GM18499 (cell line): ENCODE results near the gene IL34.
"Not testable (repeated sequence)": the region's sequence is repeated elsewhere in the genome, so short reads cannot be mapped to it uniquely, and the experiment has no call there.

Source experiments
- ATAC-seq: cut with Tn5 transposase; IDR thresholded peaks from one replicate; pipeline ENCODE4 v1.9.1; 2021; ENCODE audit warnings: moderate number of reproducible peaks; ENCODE audit not compliant: insufficient read depth, unreplicated experiment

IL34 gene

GRCh38 chr16:70630960-70631745 lies 15.2 kb upstream of the IL34 start:
- no peak for ATAC-seq

GRCh38 chr16:70632273-70632672 lies 14.1 kb upstream of the IL34 start:
- no peak for ATAC-seq

GRCh38 chr16:70633617-70634016 lies 12.7 kb upstream of the IL34 start:
- ATAC-seq, result not testable (repeated sequence)

- no peak for ATAC-seq
Observed at GRCh38 chr16:70634861-70635260, 11.5 kb upstream of the IL34 start.

- no peak for ATAC-seq
Observed at GRCh38 chr16:70635336-70636016, 10.9 kb upstream of the IL34 start.

- ATAC-seq, result no peak
Observed at GRCh38 chr16:70638814-70639792, 7.3 kb upstream of the IL34 start.

GRCh38 chr16:70642633-70643032 lies 3.7 kb upstream of the IL34 start:
- ATAC-seq, result no peak

- ATAC-seq, result not testable (repeated sequence)
Observed at GRCh38 chr16:70643264-70643663, 3.1 kb upstream of the IL34 start.

GRCh38 chr16:70644763-70645597 lies 1.4 kb upstream of the IL34 start:
- no peak for ATAC-seq

GRCh38 chr16:70647441-70648359 lies 1.3 kb downstream of the IL34 start:
- no peak for ATAC-seq

- no peak for ATAC-seq
Observed at GRCh38 chr16:70648606-70649005, 2.2 kb downstream of the IL34 start.

- ATAC-seq, result no peak
Observed at GRCh38 chr16:70649300-70649699, 2.9 kb downstream of the IL34 start.

GRCh38 chr16:70650216-70650615 lies 3.9 kb downstream of the IL34 start:
- no peak for ATAC-seq

- no peak for ATAC-seq
Observed at GRCh38 chr16:70651524-70651923, 5.2 kb downstream of the IL34 start.

- ATAC-seq, result no peak
Observed at GRCh38 chr16:70652322-70652721, 6.0 kb downstream of the IL34 start.

GRCh38 chr16:70653406-70653805 lies 7.0 kb downstream of the IL34 start:
- ATAC-seq, result no peak

- ATAC-seq, result no peak
Observed at GRCh38 chr16:70653809-70654771, 7.7 kb downstream of the IL34 start.
